Measurements from ENCODE around the gene LZTR1. TPM values are rescaled to one million over a fixed set of nuclear protein-coding genes. Genes with fewer than 3 reads are reported as not detected.
"Not testable (repeated sequence)": the region's sequence is repeated elsewhere in the genome, so short reads cannot be mapped to it uniquely, and the experiment has no call there.

The LZTR1 gene
- total RNA-seq, 1 donor from 2014 or later: 21.9 TPM

- peak overlapping the region; percentile 81 for H2AFZ ChIP-seq (replicated peaks)
- Mint-ChIP-seq H3K4me3 (peak overlapping the region; percentile 96), H3K9me3 (no peaks in the 10 kb centered on the region), H3K36me3 (peaks cover 4% of the 10 kb centered on the region), H3K27ac (peak overlapping the region; percentile 97), H3K27me3 (ENCODE audit: insufficient read depth, low read depth) (peaks cover 7% of the 10 kb centered on the region), H3K4me1 (peaks cover 25% of the 10 kb centered on the region)
- no peaks in the 10 kb centered on the region for H3K9me3 ChIP-seq (ENCODE audit: low read depth)
- peak overlapping the region; percentile 88 for H3K4me2 ChIP-seq
- H3K9ac ChIP-seq: peak overlapping the region; percentile 51
- H3K27ac ChIP-seq: no peak overlapping the region
- H4K20me1 ChIP-seq (ENCODE audit: low read depth): no peaks in the 10 kb centered on the region
- TF ChIP-seq EZH2phosphoT487 (IDR thresholded peaks at IDR 0.05) (no peak), EZH2 (IDR thresholded peaks at IDR 0.05) (no peak), CTCF (IDR thresholded peaks at IDR 0.05) (no peak)
- no peaks in the 10 kb centered on the region for H3K36me3 ChIP-seq
- H3K79me2 ChIP-seq (ENCODE audit: low read depth): peaks cover 24% of the 10 kb centered on the region
- H3K27me3 ChIP-seq: no peaks in the 10 kb centered on the region
- H3F3A ChIP-seq (ENCODE audit: low read depth): peaks cover 33% of the 10 kb centered on the region
- H3K4me1 ChIP-seq: peaks cover 9% of the 10 kb centered on the region
- peak overlapping the region; percentile 82 for H3K4me3 ChIP-seq
- no peak for DNase-seq (ENCODE audit: low spot score)
These were observed 19.0 kb downstream of the LZTR1 start for GRCh38 chr22:21000987-21001600.

GRCh38 chr22:21001601-21002325 is 19.7 kb downstream of the LZTR1 start, which contains the start of gene THAP7:
Gene THAP7, minus strand, starts transcription at chr22:21002118. Its CDS starts 207 bp downstream, at chr22:21001911.
- H3K36me3 ChIP-seq: no peaks in the 10 kb centered on the region
- H3K4me1 Mint-ChIP-seq: peaks cover 25% of the 10 kb centered on the region
- TF ChIP-seq EZH2 (IDR thresholded peaks at IDR 0.05) (no peak), CTCF (IDR thresholded peaks at IDR 0.05) (no peak), EZH2phosphoT487 (IDR thresholded peaks at IDR 0.05) (no peak)

GRCh38 chr22:21003782-21004181 is 21.7 kb downstream of the LZTR1 start:
- H3K27me3 ChIP-seq: no peaks in the 10 kb centered on the region
- no peaks in the 10 kb centered on the region for H3K36me3 ChIP-seq
- no peak for TF ChIP-seq EZH2phosphoT487 (IDR thresholded peaks at IDR 0.05)
- no peak for TF ChIP-seq EZH2 (IDR thresholded peaks at IDR 0.05)
- no peak for TF ChIP-seq CTCF (IDR thresholded peaks at IDR 0.05)
- no peak overlapping the region for H3K9ac ChIP-seq
- peak overlapping the region; percentile 96 for H3K4me3 Mint-ChIP-seq
- H2AFZ ChIP-seq (replicated peaks): no peak overlapping the region
- peaks cover 17% of the 10 kb centered on the region for H3K36me3 Mint-ChIP-seq
- peaks cover 11% of the 10 kb centered on the region for H3K27me3 Mint-ChIP-seq (ENCODE audit: insufficient read depth, low read depth)
- no peaks in the 10 kb centered on the region for H3K9me3 Mint-ChIP-seq
- H3K4me1 ChIP-seq: peaks cover 9% of the 10 kb centered on the region
- H3K9me3 ChIP-seq (ENCODE audit: low read depth): no peaks in the 10 kb centered on the region
- H3K4me1 Mint-ChIP-seq: peaks cover 30% of the 10 kb centered on the region
- H4K20me1 ChIP-seq (ENCODE audit: low read depth): peaks cover 7% of the 10 kb centered on the region
- H3K27ac Mint-ChIP-seq: no peak overlapping the region
- H3K79me2 ChIP-seq (ENCODE audit: low read depth): peaks cover 24% of the 10 kb centered on the region
- H3K4me3 ChIP-seq: no peak overlapping the region
- H3K27ac ChIP-seq: no peak overlapping the region
- peak overlapping the region; percentile 88 for H3K4me2 ChIP-seq
- DNase-seq (ENCODE audit: low spot score): no peak
- peaks cover 33% of the 10 kb centered on the region for H3F3A ChIP-seq (ENCODE audit: low read depth)

More at GRCh38 chr22:21001601-21002325, 19.7 kb downstream of the LZTR1 start, which contains the start of gene THAP7:
- Mint-ChIP-seq H3K36me3 (peaks cover 8% of the 10 kb centered on the region), H3K9me3 (no peaks in the 10 kb centered on the region), H3K27me3 (ENCODE audit: insufficient read depth, low read depth) (peaks cover 9% of the 10 kb centered on the region), H3K4me3 (peak within 1 kb of the TSS; percentile 96), H3K27ac (peak within 1 kb of the TSS; percentile 97)
- H3K4me2 ChIP-seq: peak within 1 kb of the TSS; percentile 88
- H3K9ac ChIP-seq: peak within 1 kb of the TSS; percentile 73
- DNase-seq (ENCODE audit: low spot score): peak; percentile 97
- no peaks in the 10 kb centered on the region for H3K27me3 ChIP-seq
- H3K27ac ChIP-seq: peak within 1 kb of the TSS; percentile 67
- H2AFZ ChIP-seq (replicated peaks): peak within 1 kb of the TSS; percentile 81
- peak within 1 kb of the TSS; percentile 82 for H3K4me3 ChIP-seq
- H3K4me1 ChIP-seq: peaks cover 9% of the 10 kb centered on the region
- H3K79me2 ChIP-seq (ENCODE audit: low read depth): peaks cover 24% of the 10 kb centered on the region
- no peaks in the 10 kb centered on the region for H3K9me3 ChIP-seq (ENCODE audit: low read depth)
- no peaks in the 10 kb centered on the region for H4K20me1 ChIP-seq (ENCODE audit: low read depth)
- peaks cover 33% of the 10 kb centered on the region for H3F3A ChIP-seq (ENCODE audit: low read depth)

GRCh38 chr22:21009208-21009607 is 27.1 kb downstream of the LZTR1 start:
- H3K27me3 ChIP-seq; H3K79me2 ChIP-seq (ENCODE audit: low read depth); H3K9ac ChIP-seq; DNase-seq (ENCODE audit: low spot score); H3K4me3 Mint-ChIP-seq; H3K4me3 ChIP-seq; H3K9me3 ChIP-seq (ENCODE audit: low read depth); H3K27ac ChIP-seq; H3K27ac Mint-ChIP-seq; H3K4me2 ChIP-seq; H2AFZ ChIP-seq (replicated peaks); H3K36me3 ChIP-seq; H3K27me3 Mint-ChIP-seq (ENCODE audit: insufficient read depth, low read depth); H3K9me3 Mint-ChIP-seq; H3K4me1 ChIP-seq: not testable (repeated sequence)
- H4K20me1 ChIP-seq (ENCODE audit: low read depth): peaks cover 23% of the 10 kb centered on the region
- peaks cover 16% of the 10 kb centered on the region for H3F3A ChIP-seq (ENCODE audit: low read depth)
- Mint-ChIP-seq H3K4me1 (peaks cover 33% of the 10 kb centered on the region), H3K36me3 (peaks cover 27% of the 10 kb centered on the region)
